Upper lobe of left lung (tissue), 4 donors: Measurements from ENCODE around the gene RPRD1B.
"Not testable (repeated sequence)": the region's sequence is repeated elsewhere in the genome, so short reads cannot be mapped to it uniquely, and the experiment has no call there.

ENCODE experiments used
- CTCF ChIP-seq, 6 experiments: fragments of 450-650 bp in 4 of 6; fragments of 200-600 bp in 2 of 6; sonication (generic) in 2 of 6; IDR thresholded peaks; one replicate each; pipeline ENCODE4 v1.5.1; 2016 to 2019; ENCODE audit warnings: antibody characterized with exemption in 6 of 6
- POLR2A ChIP-seq, 4 donors: fragments of 450-650 bp; IDR thresholded peaks; one replicate each; pipeline ENCODE4 v1.5.1; 2016 to 2017; ENCODE audit warnings: antibody characterized with exemption in 4 of 4, mild to moderate bottlenecking in 2 of 4
- POLR2AphosphoS5 ChIP-seq, 2 donors: sonication (generic); formaldehyde crosslinking; IDR thresholded peaks; one replicate each; pipeline ENCODE4 v1.5.1; 2017; ENCODE audit warnings: antibody characterized with exemption in 2 of 2

GRCh38 chr20:38009416-38009815 lies 24.1 kb upstream of the RPRD1B start:
- not testable (repeated sequence) for TF ChIP-seq CTCF, POLR2AphosphoS5, POLR2A (IDR thresholded peaks at IDR 0.05)
